WERI-Rb-1 (cell line): ENCODE measurements around the gene CDIPT.
A peak's percentile ranks its signal among the peaks of the same experiment; 100 is the strongest.

Source experiments
- DNase-seq: peaks from one replicate; pipeline ENCODE4 v3.0.0-alpha.2; 2020
- H3K27ac ChIP-seq: fragments of 250-450 bp; sonication (Bioruptor Pico); 2 replicates; pipeline ENCODE4 v1.5.1; 2020; ENCODE audit warnings: mild to moderate bottlenecking, moderate library complexity
- H3K27me3 ChIP-seq: fragments of 250-450 bp; sonication (Bioruptor Pico); 2 replicates; pipeline ENCODE4 v1.5.1; 2021; ENCODE audit warnings: mild to moderate bottlenecking, low read depth, moderate library complexity; ENCODE audit not compliant: insufficient read depth, severe bottlenecking
- H3K36me3 ChIP-seq: fragments of 250-450 bp; sonication (Bioruptor Pico); 2 replicates; pipeline ENCODE4 v1.5.1; 2020; ENCODE audit warnings: mild to moderate bottlenecking, moderate library complexity
- H3K4me3 ChIP-seq: 2 replicates; pipeline ENCODE4 v1.5.1; 2011; ENCODE audit warnings: low read depth, mild to moderate bottlenecking, control low read depth, low read length
- H3K9me3 ChIP-seq: fragments of 250-450 bp; sonication (Bioruptor Pico); 2 replicates; pipeline ENCODE4 v1.5.1; 2021; ENCODE audit warnings: mild to moderate bottlenecking, moderate library complexity; ENCODE audit not compliant: severe bottlenecking
- TF ChIP-seq, protein P1 (sequence below): IDR thresholded peaks from 2 replicates; pipeline ENCODE4 v1.5.1; 2011; ENCODE audit warnings: low read depth, mild to moderate bottlenecking, control low read depth, inconsistent platforms, low read length

CDIPT gene

DNA sequence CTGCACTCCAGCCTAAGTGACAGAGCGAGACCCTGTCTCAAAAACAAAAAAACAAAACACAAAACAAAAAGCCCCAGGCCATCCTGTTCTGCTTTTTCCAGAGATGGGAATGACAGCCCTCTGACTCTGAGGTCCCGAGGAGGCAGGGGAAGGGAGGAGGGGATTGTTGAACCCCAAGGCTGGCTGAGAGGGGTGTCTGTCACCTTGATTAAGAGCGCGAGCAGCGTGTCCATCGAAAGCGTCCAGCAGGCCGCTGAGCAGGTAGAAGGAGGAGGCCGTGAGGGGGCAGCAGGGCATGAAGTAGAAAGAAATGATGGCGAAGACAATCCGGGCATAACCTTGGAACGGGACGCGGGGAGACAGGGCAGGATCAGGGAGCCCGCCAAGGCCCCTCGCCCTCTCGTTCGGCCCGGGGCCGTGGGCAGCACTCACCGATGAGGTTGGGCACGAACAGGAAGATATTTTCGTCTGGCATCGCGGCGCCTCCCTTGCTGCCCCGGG, 593 bp downstream of the CDIPT start:
- TF ChIP-seq, protein P1, sequence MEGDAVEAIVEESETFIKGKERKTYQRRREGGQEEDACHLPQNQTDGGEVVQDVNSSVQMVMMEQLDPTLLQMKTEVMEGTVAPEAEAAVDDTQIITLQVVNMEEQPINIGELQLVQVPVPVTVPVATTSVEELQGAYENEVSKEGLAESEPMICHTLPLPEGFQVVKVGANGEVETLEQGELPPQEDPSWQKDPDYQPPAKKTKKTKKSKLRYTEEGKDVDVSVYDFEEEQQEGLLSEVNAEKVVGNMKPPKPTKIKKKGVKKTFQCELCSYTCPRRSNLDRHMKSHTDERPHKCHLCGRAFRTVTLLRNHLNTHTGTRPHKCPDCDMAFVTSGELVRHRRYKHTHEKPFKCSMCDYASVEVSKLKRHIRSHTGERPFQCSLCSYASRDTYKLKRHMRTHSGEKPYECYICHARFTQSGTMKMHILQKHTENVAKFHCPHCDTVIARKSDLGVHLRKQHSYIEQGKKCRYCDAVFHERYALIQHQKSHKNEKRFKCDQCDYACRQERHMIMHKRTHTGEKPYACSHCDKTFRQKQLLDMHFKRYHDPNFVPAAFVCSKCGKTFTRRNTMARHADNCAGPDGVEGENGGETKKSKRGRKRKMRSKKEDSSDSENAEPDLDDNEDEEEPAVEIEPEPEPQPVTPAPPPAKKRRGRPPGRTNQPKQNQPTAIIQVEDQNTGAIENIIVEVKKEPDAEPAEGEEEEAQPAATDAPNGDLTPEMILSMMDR, result peak; percentile 13; the same call in 1 of the 2 replicates
- peak overlapping the region; percentile 99 for H3K27ac ChIP-seq

DNA sequence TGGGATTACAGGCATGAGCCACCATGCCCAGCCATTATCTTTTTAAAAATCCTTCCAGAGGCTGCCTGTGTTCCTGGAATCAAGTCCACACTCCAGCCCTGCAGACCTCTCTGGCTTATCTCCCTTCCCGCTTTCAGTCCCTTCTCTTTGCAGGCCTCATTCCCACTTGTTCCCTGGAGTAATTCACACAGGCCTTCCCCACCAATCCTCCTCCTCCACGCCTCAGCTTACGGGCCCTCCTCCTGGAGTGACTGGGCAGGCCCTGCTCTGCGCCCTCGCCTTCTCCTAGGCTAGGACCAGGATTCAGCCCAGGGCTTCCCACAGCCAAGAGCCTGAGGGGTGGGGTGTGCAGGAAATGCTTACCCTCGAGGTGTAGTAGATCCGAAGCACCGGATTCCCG, 2.8 kb downstream of the CDIPT start:
- Histone ChIP-seq H3K36me3 (peaks cover 23% of the 10 kb centered on the region), H3K9me3 (no peaks in the 10 kb centered on the region), H3K4me3 (no peak overlapping the region), H3K27ac (no peak overlapping the region), H3K27me3 (no peaks in the 10 kb centered on the region)
- TF ChIP-seq, protein P1, result no peak
- no peak for DNase-seq

More for the DNA sequence above, 593 bp downstream of the CDIPT start:
- Histone ChIP-seq H3K4me3 (peak overlapping the region; percentile 67), H3K27me3 (no peaks in the 10 kb centered on the region), H3K36me3 (peaks cover 23% of the 10 kb centered on the region), H3K9me3 (no peaks in the 10 kb centered on the region)
- DNase-seq, result peak; percentile 40

DNA sequence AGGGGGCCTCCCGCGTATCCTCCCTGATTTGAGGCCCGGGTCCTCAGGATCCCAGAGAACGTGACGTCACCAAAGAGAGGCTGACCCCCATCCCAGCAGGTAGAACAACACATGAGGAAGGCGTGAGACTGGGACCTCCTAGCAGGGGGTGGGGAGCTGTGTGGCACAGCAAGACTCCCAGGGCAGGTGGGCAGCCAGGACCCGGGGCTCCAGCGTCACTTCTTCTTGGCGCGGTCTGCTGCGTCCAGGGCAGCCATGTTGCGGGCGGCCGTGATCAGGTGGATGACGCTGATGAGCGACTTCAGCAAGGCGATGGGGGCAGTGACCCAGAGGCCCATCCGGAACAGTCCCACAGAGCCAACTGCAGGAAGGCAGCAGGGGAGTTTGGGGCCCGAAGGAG, 4.1 kb downstream of the CDIPT start:
- TF ChIP-seq, protein P1, result no peak
- no peaks in the 10 kb centered on the region for H3K9me3 ChIP-seq
- no peak overlapping the region for H3K27ac ChIP-seq
- peaks cover 23% of the 10 kb centered on the region for H3K36me3 ChIP-seq
- no peak overlapping the region for H3K4me3 ChIP-seq
- H3K27me3 ChIP-seq, result no peaks in the 10 kb centered on the region
- DNase-seq, result no peak

DNA sequence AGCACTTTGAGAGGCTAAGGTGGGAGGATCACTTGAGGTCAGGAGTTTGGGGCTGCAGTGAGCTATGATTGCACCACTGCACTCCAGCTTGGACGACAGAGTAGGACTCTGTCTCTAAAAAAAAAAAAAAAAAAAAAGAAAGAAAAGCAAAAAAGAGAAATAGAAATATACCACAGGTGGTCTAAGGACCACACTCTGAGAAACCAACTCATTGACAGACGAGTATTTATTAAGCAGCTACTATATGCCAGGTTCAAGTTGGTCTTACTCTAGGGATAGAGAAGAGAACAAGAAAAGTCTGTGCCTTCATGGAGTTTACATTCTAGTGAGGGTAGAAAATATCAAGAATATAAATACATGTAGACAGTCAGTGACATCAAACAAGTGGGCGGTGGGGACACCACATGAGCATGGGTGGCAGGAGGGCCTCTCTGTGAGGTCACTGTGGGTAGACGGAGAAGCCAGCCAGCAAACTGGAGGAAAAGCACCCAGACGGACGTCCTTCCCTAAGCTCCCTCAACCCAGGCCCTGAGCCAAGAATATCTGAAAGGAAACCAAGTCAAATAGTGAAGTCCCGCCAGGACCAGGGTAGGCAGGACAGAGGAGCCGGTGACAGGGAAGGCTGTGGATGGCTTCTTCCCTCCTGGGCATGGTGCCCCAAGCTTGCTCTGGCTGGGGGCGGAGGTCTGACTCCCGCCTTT, 4.7 kb downstream of the CDIPT start:
- Histone ChIP-seq H3K27me3 (no peaks in the 10 kb centered on the region), H3K36me3 (peaks cover 23% of the 10 kb centered on the region), H3K4me3 (no peak overlapping the region), H3K27ac (no peak overlapping the region), H3K9me3 (no peaks in the 10 kb centered on the region)
- DNase-seq, result no peak
- TF ChIP-seq, protein P1, result no peak

DNA sequence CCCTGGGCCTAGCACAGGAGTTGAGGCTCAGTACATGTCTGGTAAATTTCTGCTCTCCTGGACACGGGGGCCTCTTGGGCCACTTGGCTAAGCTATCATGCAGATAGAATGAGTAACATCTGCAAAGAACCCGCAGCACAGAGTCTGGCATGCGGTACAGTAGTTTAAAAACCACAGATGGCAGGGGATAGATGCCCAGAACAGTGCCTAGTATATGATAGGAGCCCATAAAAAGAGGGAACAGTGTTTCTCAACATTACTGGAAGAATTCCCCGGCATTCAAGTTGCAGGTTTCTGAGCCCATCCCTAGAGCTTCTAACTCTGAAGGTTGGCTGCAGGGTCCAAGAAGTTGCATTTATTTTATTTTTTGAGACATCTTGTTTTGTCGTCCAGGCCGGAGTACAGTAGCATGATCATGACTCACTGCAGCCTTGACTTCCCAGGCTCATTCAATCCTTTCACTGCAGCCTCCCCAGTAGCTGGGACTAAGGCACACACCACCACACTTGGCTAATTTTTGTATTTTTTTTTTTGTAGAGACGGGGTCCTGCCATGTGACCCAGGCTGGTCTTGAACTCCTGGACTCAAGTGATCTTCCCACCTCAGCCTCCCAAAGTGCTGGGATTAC, 5.8 kb downstream of the CDIPT start:
- no peaks in the 10 kb centered on the region for H3K27me3 ChIP-seq
- H3K36me3 ChIP-seq, result peaks cover 23% of the 10 kb centered on the region
- no peaks in the 10 kb centered on the region for H3K9me3 ChIP-seq
- TF ChIP-seq, protein P1, result no peak
- H3K4me3 ChIP-seq, result no peak overlapping the region
- no peak overlapping the region for H3K27ac ChIP-seq
- no peak for DNase-seq
